HG03432 (cell line): ENCODE measurements around the gene PLCD1.
A peak's percentile ranks its signal among the peaks of the same experiment; 100 is the strongest.

Experiments used
- ATAC-seq: cut with Tn5 transposase; IDR thresholded peaks from one replicate; pipeline ENCODE4 v1.9.1; 2021; ENCODE audit warnings: mild to moderate bottlenecking, moderate library complexity; ENCODE audit not compliant: unreplicated experiment

Gene PLCD1

GRCh38 chr3:38001456-38002081 lies 27.9 kb downstream of the PLCD1 start:
- no peak for ATAC-seq

- no peak for ATAC-seq
Observed at GRCh38 chr3:38000965-38001455, 28.4 kb downstream of the PLCD1 start.

GRCh38 chr3:38000242-38000916 lies 29.1 kb downstream of the PLCD1 start:
- ATAC-seq: no peak

- ATAC-seq: no peak
Observed at GRCh38 chr3:37999836-38000235, 29.6 kb downstream of the PLCD1 start.

GRCh38 chr3:37997791-37998370 lies 31.6 kb downstream of the PLCD1 start:
- ATAC-seq: no peak

- ATAC-seq: no peak
Observed at GRCh38 chr3:37997342-37997741, 32.1 kb downstream of the PLCD1 start.

GRCh38 chr3:37996785-37997301 lies 32.6 kb downstream of the PLCD1 start:
- peak; percentile 53 for ATAC-seq

- no peak for ATAC-seq
Observed at GRCh38 chr3:37995652-37996641, 33.5 kb downstream of the PLCD1 start.

GRCh38 chr3:37994639-37994972 lies 34.8 kb downstream of the PLCD1 start:
- ATAC-seq: no peak

GRCh38 chr3:37993820-37994638 lies 35.4 kb downstream of the PLCD1 start:
- peak; percentile 72 for ATAC-seq

- ATAC-seq: no peak
Observed at GRCh38 chr3:37993460-37993819, 36.0 kb downstream of the PLCD1 start.

GRCh38 chr3:37993067-37993455 lies 36.4 kb downstream of the PLCD1 start:
- no peak for ATAC-seq

GRCh38 chr3:37992271-37993066 lies 37.0 kb downstream of the PLCD1 start:
- ATAC-seq: no peak

- no peak for ATAC-seq
Observed at GRCh38 chr3:37991823-37992222, 37.6 kb downstream of the PLCD1 start.

GRCh38 chr3:37991109-37991508 lies 38.3 kb downstream of the PLCD1 start:
- no peak for ATAC-seq

- ATAC-seq: no peak
Observed at GRCh38 chr3:37990527-37990926, 38.9 kb downstream of the PLCD1 start, which contains the start of gene VILL. VILL (plus strand) TSS chr3:37990786; CDS start chr3:37993673, 2,887 bp downstream.

- no peak for ATAC-seq
Observed at GRCh38 chr3:37989821-37990480, 39.5 kb downstream of the PLCD1 start.

GRCh38 chr3:37988931-37989525 lies 40.4 kb downstream of the PLCD1 start:
- ATAC-seq: no peak
